Breast epithelium (tissue), 4 donors: ENCODE measurements around the gene SCYGR6. TPM values are rescaled to one million over a fixed set of nuclear protein-coding genes. Genes with fewer than 3 reads are reported as not detected.
"Not testable (repeated sequence)": the region's sequence is repeated elsewhere in the genome, so short reads cannot be mapped to it uniquely, and the experiment has no call there.

Source experiments
- DNase-seq, 2 donors: peaks; one replicate each; pipeline ENCODE4 v3.0.0-alpha.2; 2019; ENCODE audit warnings: low spot score in 2 of 2
- H3K27ac ChIP-seq, 2 donors: fragments of 200-600 bp; sonication (generic) in 1 of 2; one replicate each; pipeline ENCODE4 v1.5.1; 2016 to 2019; ENCODE audit warnings: mild to moderate bottlenecking in 1 of 2
- H3K27me3 ChIP-seq, 2 donors: fragments of 200-600 bp; sonication (generic) in 1 of 2; one replicate each; pipeline versions ENCODE4 v1.5.1 to v1.6.0; 2017 to 2019; ENCODE audit warnings: control low read depth in 1 of 2, mild to moderate bottlenecking in 1 of 2
- H3K36me3 ChIP-seq: fragments of 200-600 bp; one replicate; pipeline ENCODE4 v1.5.1; 2019
- H3K4me1 ChIP-seq, 2 donors: fragments of 200-600 bp; sonication (generic); one replicate each; pipeline ENCODE4 v1.5.1; 2016 to 2019; ENCODE audit warnings: control low read depth in 1 of 2
- H3K4me3 ChIP-seq, 3 donors: fragments of 200-600 bp; sonication (generic); 1 replicate in 2 of 3; 2 replicates in 1 of 3; pipeline ENCODE4 v1.5.1; 2016 to 2019; ENCODE audit warnings: mild to moderate bottlenecking in 3 of 3, moderate library complexity in 2 of 3
- H3K9me3 ChIP-seq, 2 donors: fragments of 200-600 bp; sonication (generic) in 1 of 2; one replicate each; pipeline ENCODE4 v1.5.1; 2016 to 2019; ENCODE audit warnings: control low read depth in 1 of 2
- CTCF ChIP-seq, 3 donors: fragments of 450-650 bp; IDR thresholded peaks; one replicate each; pipeline ENCODE4 v1.5.1; 2016 to 2017; ENCODE audit warnings: antibody characterized with exemption in 3 of 3, mild to moderate bottlenecking in 3 of 3, moderate library complexity in 3 of 3
- POLR2A ChIP-seq: fragments of 450-650 bp; IDR thresholded peaks from one replicate; pipeline ENCODE4 v1.6.1; 2016; ENCODE audit warnings: antibody characterized with exemption, mild to moderate bottlenecking, moderate library complexity
- POLR2AphosphoS5 ChIP-seq, 3 donors: sonication (generic); formaldehyde crosslinking; IDR thresholded peaks; one replicate each; pipeline ENCODE4 v1.6.1; 2017; ENCODE audit warnings: antibody characterized with exemption in 3 of 3
- intact Hi-C: fragments of 100-400 bp; cut with DNase I; formaldehyde crosslinking; loops from one replicate; pipeline ENCODE4 v1.15.1; 2023; ENCODE audit warnings: low total_unique reads
- total RNA-seq, 3 donors: library from RNA; depleted of rRNA; stranded (reverse); fragments of >200 nt; gene quantifications; one replicate each; pipeline ENCODE4 v1.1.0, GENCODE V29; 2016

SCYGR6 gene
- total RNA-seq, 3 donors from 2014 or later = not detected

GRCh38 chr2:227766373-227766883 lies 41.9 kb upstream of the SCYGR6 start:
- intact Hi-C loops = loop anchor here (10.0 kb wide), 1 partner anchor 362 kb away; no protein-coding TSS in a partner anchor

GRCh38 chr2:227765788-227766372 lies 41.3 kb upstream of the SCYGR6 start:
- no peaks in the 10 kb centered on the region for H3K27me3 ChIP-seq
- no peaks in the 10 kb centered on the region for H3K36me3 ChIP-seq
- TF ChIP-seq CTCF (IDR thresholded peaks at IDR 0.05) = no peak
- TF ChIP-seq POLR2AphosphoS5 (IDR thresholded peaks at IDR 0.05) = no peak
- no peak for DNase-seq
- H3K27ac ChIP-seq = no peak overlapping the region
- H3K4me3 ChIP-seq = no peak overlapping the region
- no peaks in the 10 kb centered on the region for H3K9me3 ChIP-seq
- no peaks in the 10 kb centered on the region for H3K4me1 ChIP-seq
- intact Hi-C loops = loop anchor here (2.0 to 10.0 kb wide), 2 partner anchors 49 to 361 kb away; no protein-coding TSS in a partner anchor

More at GRCh38 chr2:227766373-227766883, 41.9 kb upstream of the SCYGR6 start:
- H3K4me3 ChIP-seq = no peak overlapping the region
- no peak overlapping the region for H3K27ac ChIP-seq
- no peaks in the 10 kb centered on the region for H3K27me3 ChIP-seq
- TF ChIP-seq POLR2AphosphoS5 (IDR thresholded peaks at IDR 0.05) (no peak), CTCF (IDR thresholded peaks at IDR 0.05) (peak; percentile 69 to 92 (median 83)), POLR2A (no peak)
- H3K9me3 ChIP-seq = no peaks in the 10 kb centered on the region
- DNase-seq = peak; percentile 45 to 69
- H3K36me3 ChIP-seq = no peaks in the 10 kb centered on the region
- no peaks in the 10 kb centered on the region for H3K4me1 ChIP-seq

- Histone ChIP-seq H3K4me1 (no peaks in the 10 kb centered on the region), H3K36me3 (no peaks in the 10 kb centered on the region), H3K27ac (no peak overlapping the region), H3K27me3 (no peaks in the 10 kb centered on the region), H3K9me3 (no peaks in the 10 kb centered on the region), H3K4me3 (no peak overlapping the region)
- TF ChIP-seq CTCF (IDR thresholded peaks at IDR 0.05) (no peak), POLR2A (no peak), POLR2AphosphoS5 (IDR thresholded peaks at IDR 0.05) (no peak)
- DNase-seq = no peak
- intact Hi-C loops = loop anchor here (10.0 kb wide), 1 partner anchor 357 kb away; no protein-coding TSS in a partner anchor
Observed at GRCh38 chr2:227761740-227762476, 37.4 kb upstream of the SCYGR6 start.

- TF ChIP-seq POLR2AphosphoS5 (IDR thresholded peaks at IDR 0.05) (no peak), POLR2A (no peak), CTCF (IDR thresholded peaks at IDR 0.05) (no peak)
- no peaks in the 10 kb centered on the region for H3K9me3 ChIP-seq
- H3K4me3 ChIP-seq = no peak overlapping the region
- DNase-seq = no peak
- no peaks in the 10 kb centered on the region for H3K4me1 ChIP-seq
- H3K27ac ChIP-seq = no peak overlapping the region
- no peaks in the 10 kb centered on the region for H3K27me3 ChIP-seq
- no peaks in the 10 kb centered on the region for H3K36me3 ChIP-seq
- intact Hi-C loops = loop anchor here (10.0 kb wide), 1 partner anchor 355 kb away; no protein-coding TSS in a partner anchor
Observed at GRCh38 chr2:227759411-227760118, 35.0 kb upstream of the SCYGR6 start.

GRCh38 chr2:227756261-227756660 lies 31.7 kb upstream of the SCYGR6 start:
- H3K4me3 ChIP-seq, H3K9me3 ChIP-seq, intact Hi-C loops, H3K27ac ChIP-seq, H3K4me1 ChIP-seq, DNase-seq, H3K27me3 ChIP-seq, H3K36me3 ChIP-seq: not testable (repeated sequence)
